ENCODE data around the gene SMAD6. TPM values are rescaled to one million over a fixed set of nuclear protein-coding genes. Genes with fewer than 3 reads are reported as not detected.

Gene SMAD6
- total RNA-seq, 1 donor from 2014 or later: 20.3 TPM

- no peaks in the 10 kb centered on the region for H3K27me3 ChIP-seq (ENCODE audit: low read depth)
- no peaks in the 10 kb centered on the region for H3K36me3 ChIP-seq
- no peaks in the 10 kb centered on the region for H3K9me3 ChIP-seq (replicated peaks)
- intact Hi-C loops (cut with micrococcal nuclease): no loop called here
- H3K4me3 ChIP-seq: no peak overlapping the region
- H3K27ac ChIP-seq (replicated peaks): peak overlapping the region; percentile 93
- peaks cover 93% of the 10 kb centered on the region for H3K4me1 ChIP-seq
- no peak for TF ChIP-seq CTCF (IDR thresholded peaks at IDR 0.05; ENCODE audit: borderline replicate concordance)
- peak; percentile 23 for DNase-seq
These were observed 59.1 kb downstream of the SMAD6 start for GRCh38 chr15:66760968-66761725.

GRCh38 chr15:66761726-66762595, 59.9 kb downstream of the SMAD6 start:
- peak; percentile 8 for DNase-seq
- intact Hi-C loops (cut with micrococcal nuclease): no loop called here
- peak overlapping the region; percentile 93 for H3K27ac ChIP-seq (replicated peaks)
- H3K4me1 ChIP-seq: peaks cover 99% of the 10 kb centered on the region
- no peak overlapping the region for H3K4me3 ChIP-seq
- H3K27me3 ChIP-seq (ENCODE audit: low read depth): no peaks in the 10 kb centered on the region
- no peaks in the 10 kb centered on the region for H3K9me3 ChIP-seq (replicated peaks)
- H3K36me3 ChIP-seq: no peaks in the 10 kb centered on the region
- no peak for TF ChIP-seq CTCF (IDR thresholded peaks at IDR 0.05; ENCODE audit: borderline replicate concordance)

- intact Hi-C loops (cut with micrococcal nuclease): no loop called here
- Histone ChIP-seq H3K36me3 (no peaks in the 10 kb centered on the region), H3K27me3 (ENCODE audit: low read depth) (no peaks in the 10 kb centered on the region), H3K27ac (replicated peaks) (peak overlapping the region; percentile 93), H3K9me3 (replicated peaks) (no peaks in the 10 kb centered on the region), H3K4me1 (peaks cover 91% of the 10 kb centered on the region), H3K4me3 (peak overlapping the region; percentile 15)
- DNase-seq: peak; percentile 92
- TF ChIP-seq CTCF (IDR thresholded peaks at IDR 0.05; ENCODE audit: borderline replicate concordance): no peak
These were observed 61.4 kb downstream of the SMAD6 start for GRCh38 chr15:66763186-66764071.

- Histone ChIP-seq H3K27ac (replicated peaks) (peak overlapping the region; percentile 93), H3K36me3 (no peaks in the 10 kb centered on the region), H3K4me3 (peak overlapping the region; percentile 15), H3K9me3 (replicated peaks) (no peaks in the 10 kb centered on the region), H3K27me3 (ENCODE audit: low read depth) (no peaks in the 10 kb centered on the region), H3K4me1 (peaks cover 83% of the 10 kb centered on the region)
- no peak for DNase-seq
- no peak for TF ChIP-seq CTCF (IDR thresholded peaks at IDR 0.05; ENCODE audit: borderline replicate concordance)
- intact Hi-C loops (cut with micrococcal nuclease): no loop called here
These were observed 62.2 kb downstream of the SMAD6 start for GRCh38 chr15:66764072-66764786.
